OCI-LY7 (cell line): ENCODE data around the gene LIX1. TPM values are rescaled to one million over a fixed set of nuclear protein-coding genes. Genes with fewer than 3 reads are reported as not detected.

Experiments
- BruUV-seq: library from RNA; stranded (reverse); fragments of 400-500 nt; replicated peaks from 2 replicates; lab custom pipeline; 2021; lab: Mats Ljungman, UMichigan
- CTCF ChIA-PET: fragments of 300-600 bp; sonication (Branson Sonifier 250); formaldehyde crosslinking; loops from one replicate; lab custom pipeline; 2022; ENCODE audit warnings: antibody characterized with exemption; ENCODE audit not compliant: unreplicated experiment; lab: Charles Lee
- POLR2A ChIA-PET: fragments of 300-600 bp; sonication (Branson Sonifier 250); formaldehyde crosslinking; loops from one replicate; lab custom pipeline; 2022; ENCODE audit warnings: antibody characterized with exemption; lab: Charles Lee
- DNase-seq: peaks from one replicate; pipeline ENCODE4 v3.0.0-alpha.2; 2015; ENCODE audit warnings: low spot score
- H2AFZ ChIP-seq: fragments of 200-600 bp; sonication (generic), shearing (Covaris generic); 2 replicates; pipeline ENCODE4 v1.6.1; 2014; ENCODE audit warnings: mild to moderate bottlenecking, antibody characterized with exemption, low read length, moderate library complexity
- H3K27ac ChIP-seq: fragments of 200-600 bp; sonication (generic); 2 replicates; pipeline ENCODE4 v1.5.1; 2014; ENCODE audit warnings: mixed run types, low read depth, mild to moderate bottlenecking, moderate library complexity, low read length, inconsistent platforms; ENCODE audit not compliant: poor library complexity, severe bottlenecking
- H3K36me3 ChIP-seq: fragments of 200-600 bp; sonication (generic); 2 replicates; pipeline ENCODE4 v1.6.1; 2014; ENCODE audit warnings: mild to moderate bottlenecking, antibody characterized with exemption, low read length, moderate library complexity, mixed read lengths; ENCODE audit not compliant: insufficient read depth
- H3K4me1 ChIP-seq: fragments of 200-600 bp; sonication (generic); 2 replicates; pipeline ENCODE4 v1.5.1; 2014; ENCODE audit warnings: mild to moderate bottlenecking, low read length; ENCODE audit not compliant: insufficient read depth, poor library complexity, severe bottlenecking
- H3K4me2 ChIP-seq: fragments of 200-600 bp; sonication (generic); 2 replicates; pipeline ENCODE4 v1.6.1; 2014; ENCODE audit warnings: mild to moderate bottlenecking, low read length
- H3K4me3 ChIP-seq: fragments of 200-600 bp; sonication (generic); 2 replicates; pipeline ENCODE4 v1.5.1; 2014; ENCODE audit warnings: mild to moderate bottlenecking, low read depth, low read length; ENCODE audit not compliant: poor library complexity, severe bottlenecking
- H3K79me2 ChIP-seq: fragments of 200-600 bp; sonication (generic); 2 replicates; pipeline ENCODE4 v1.6.1; 2016; ENCODE audit warnings: low read depth, mild to moderate bottlenecking, low read length, moderate library complexity, mixed read lengths; ENCODE audit not compliant: insufficient read depth
- H3K9me2 ChIP-seq: fragments of 200-600 bp; sonication (generic); 2 replicates; pipeline ENCODE4 v1.6.1; 2016; ENCODE audit warnings: mild to moderate bottlenecking, low read length, mixed read lengths; ENCODE audit not compliant: insufficient read depth
- H3K9me3 ChIP-seq: fragments of 200-600 bp; sonication (generic); 2 replicates; pipeline ENCODE4 v1.6.1; 2014; ENCODE audit warnings: mild to moderate bottlenecking, mixed run types, low read length, mixed read lengths
- H4K20me1 ChIP-seq: fragments of 200-600 bp; sonication (generic); 2 replicates; pipeline ENCODE4 v1.6.1; 2014; ENCODE audit warnings: mild to moderate bottlenecking, antibody characterized with exemption, low read length, moderate library complexity, mixed read lengths; ENCODE audit not compliant: insufficient read depth
- CTCF ChIP-seq: fragments of 200-600 bp; sonication (generic); conservative IDR thresholded peaks from 2 replicates; pipeline ENCODE4 v1.5.1; 2014; ENCODE audit warnings: mild to moderate bottlenecking, antibody characterized with exemption, low read length, moderate library complexity, mixed read lengths
- EZH2phosphoT487 ChIP-seq: fragments of 200-600 bp; sonication (generic); IDR thresholded peaks from 2 replicates; pipeline ENCODE4 v1.6.1; 2018; ENCODE audit warnings: low read depth, borderline replicate concordance, mild to moderate bottlenecking, mixed run types, antibody characterized with exemption, low read length, moderate library complexity, mixed read lengths
- intact Hi-C: fragments of 100-400 bp; cut with micrococcal nuclease; formaldehyde crosslinking; loops from one replicate; pipeline ENCODE4 v1.10.0; 2022; ENCODE audit not compliant: unreplicated experiment
- total RNA-seq, 2 experiments: library from RNA; depleted of rRNA in 1 of 2; stranded (reverse); fragments of >200 nt in 1 of 2; shearing (Covaris generic) in 1 of 2; gene quantifications; 2 replicates each; pipeline ENCODE4 v1.2.3, GENCODE V29; 2014 to 2022

Gene LIX1
- total RNA-seq, 2 experiments from 2014 or later = 0.44 TPM; not detected in 1

- no peak for DNase-seq
- no peaks in the 10 kb centered on the region for H3K9me3 ChIP-seq
- BruUV-seq = no TSS peak
- no peak overlapping the region for H3K4me3 ChIP-seq
- no peak overlapping the region for H3K27ac ChIP-seq
- no peaks in the 10 kb centered on the region for H3K9me2 ChIP-seq
- H2AFZ ChIP-seq = no peak overlapping the region
- peaks cover 13% of the 10 kb centered on the region for H3K4me1 ChIP-seq
- no peaks in the 10 kb centered on the region for H4K20me1 ChIP-seq
- no peak overlapping the region for H3K4me2 ChIP-seq
- peaks cover 98% of the 10 kb centered on the region for H3K36me3 ChIP-seq
- POLR2A ChIA-PET = interaction anchor here (1.1 kb wide), 1 partner anchor 35 kb away, joined by 3 read pairs; no protein-coding TSS in a partner anchor
- H3K79me2 ChIP-seq = peaks cover 13% of the 10 kb centered on the region; the same call in 1 of the 2 replicates
- CTCF ChIA-PET = interaction anchor here (1.0 to 3.3 kb wide), 3 partner anchors 289 to 395 kb away, joined by 3 to 11 read pairs (median 3); no protein-coding TSS in a partner anchor
- TF ChIP-seq EZH2phosphoT487 = no peak
- no peak for TF ChIP-seq CTCF
- intact Hi-C loops = no loop called here
Observed at GRCh38 chr5:97165726-97166125, 23.3 kb upstream of the LIX1 start.

GRCh38 chr5:97164846-97165245 is 22.4 kb upstream of the LIX1 start:
- ChIA-PET CTCF (interaction anchor here (1.1 to 3.3 kb wide), 2 partner anchors 296 to 395 kb away, joined by 3 to 11 read pairs; no protein-coding TSS in a partner anchor), POLR2A (interaction anchor here (0.9 kb wide), 2 partner anchors 23 to 39 kb away, joined by 3 read pairs; no protein-coding TSS in a partner anchor)
- Histone ChIP-seq H3K4me2 (no peak overlapping the region), H3K9me3 (no peaks in the 10 kb centered on the region), H3K79me2 (peaks cover 13% of the 10 kb centered on the region; the same call in 1 of the 2 replicates), H3K27ac (no peak overlapping the region), H3K4me1 (peaks cover 13% of the 10 kb centered on the region), H3K36me3 (peaks cover 97% of the 10 kb centered on the region), H3K4me3 (no peak overlapping the region), H4K20me1 (no peaks in the 10 kb centered on the region), H3K9me2 (no peaks in the 10 kb centered on the region), H2AFZ (no peak overlapping the region)
- no TSS peak for BruUV-seq
- no peak for TF ChIP-seq CTCF
- no peak for TF ChIP-seq EZH2phosphoT487
- no peak for DNase-seq
- intact Hi-C loops = loop anchor here (5.0 kb wide), 2 partner anchors 168 to 233 kb away; no protein-coding TSS in a partner anchor

- no peak for TF ChIP-seq CTCF
- TF ChIP-seq EZH2phosphoT487 = no peak
- intact Hi-C loops = loop anchor here (5.0 kb wide), 2 partner anchors 167 to 232 kb away; no protein-coding TSS in a partner anchor
- DNase-seq = no peak
- Histone ChIP-seq H4K20me1 (no peaks in the 10 kb centered on the region), H3K9me3 (no peaks in the 10 kb centered on the region), H3K9me2 (no peaks in the 10 kb centered on the region), H3K36me3 (peaks cover 97% of the 10 kb centered on the region), H3K4me2 (no peak overlapping the region), H3K27ac (no peak overlapping the region), H2AFZ (no peak overlapping the region), H3K79me2 (peaks cover 13% of the 10 kb centered on the region; the same call in 1 of the 2 replicates), H3K4me1 (peaks cover 13% of the 10 kb centered on the region), H3K4me3 (no peak overlapping the region)
- CTCF ChIA-PET = interaction anchor here (3.3 kb wide), 1 partner anchor 295 kb away, joined by 11 read pairs; no protein-coding TSS in a partner anchor
- no TSS peak for BruUV-seq
- POLR2A ChIA-PET = interaction anchor here (0.5 to 0.9 kb wide), 4 partner anchors 22 to 823 kb away, joined by 3 to 4 read pairs (median 3); no protein-coding TSS in a partner anchor
Observed at GRCh38 chr5:97163790-97164285, 21.4 kb upstream of the LIX1 start.
